ENCODE measurements around the gene GPR17.

Gene GPR17

DNA sequence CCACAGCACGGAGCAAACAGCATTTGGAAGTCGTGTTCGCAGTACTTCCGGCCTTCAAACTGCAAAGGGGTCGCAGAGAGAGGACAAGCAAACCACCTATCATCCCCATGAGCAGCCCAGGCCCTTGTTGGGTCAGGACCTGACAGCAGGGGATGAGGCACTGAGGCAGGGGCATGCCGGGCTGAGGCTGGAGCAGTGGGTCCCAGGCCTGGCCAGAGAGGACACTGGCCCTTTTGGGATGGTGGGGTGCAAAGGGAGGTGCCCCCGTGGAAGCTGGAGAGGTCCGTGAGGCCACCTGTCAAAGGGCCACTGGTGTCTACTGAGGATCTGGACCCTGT, 8.9 kb downstream of the GPR17 start:
- Histone ChIP-seq H3K9me3 (ENCODE audit: control insufficient read depth in 1 of 2, low read length in 2 of 2) (no peaks in the 10 kb centered on the region), H3K36me3 (ENCODE audit: control insufficient read depth in 1 of 2, insufficient read depth in 2 of 2, low read length in 2 of 2) (peaks cover 0 to 13% of the 10 kb centered on the region in 2 donors), H3K4me3 (ENCODE audit: low read depth in 1 of 2, low read length in 2 of 2) (peak overlapping the region in 1 of 2 donors; percentile 17), H3K27me3 (ENCODE audit: low read depth, low read length) (no peaks in the 10 kb centered on the region), H3K4me1 (ENCODE audit: control insufficient read depth in 1 of 2, insufficient read depth in 2 of 2, low read length in 2 of 2) (peaks cover 10 to 95% of the 10 kb centered on the region in 2 donors), H3K27ac (ENCODE audit: low read length) (no peak overlapping the region)

DNA sequence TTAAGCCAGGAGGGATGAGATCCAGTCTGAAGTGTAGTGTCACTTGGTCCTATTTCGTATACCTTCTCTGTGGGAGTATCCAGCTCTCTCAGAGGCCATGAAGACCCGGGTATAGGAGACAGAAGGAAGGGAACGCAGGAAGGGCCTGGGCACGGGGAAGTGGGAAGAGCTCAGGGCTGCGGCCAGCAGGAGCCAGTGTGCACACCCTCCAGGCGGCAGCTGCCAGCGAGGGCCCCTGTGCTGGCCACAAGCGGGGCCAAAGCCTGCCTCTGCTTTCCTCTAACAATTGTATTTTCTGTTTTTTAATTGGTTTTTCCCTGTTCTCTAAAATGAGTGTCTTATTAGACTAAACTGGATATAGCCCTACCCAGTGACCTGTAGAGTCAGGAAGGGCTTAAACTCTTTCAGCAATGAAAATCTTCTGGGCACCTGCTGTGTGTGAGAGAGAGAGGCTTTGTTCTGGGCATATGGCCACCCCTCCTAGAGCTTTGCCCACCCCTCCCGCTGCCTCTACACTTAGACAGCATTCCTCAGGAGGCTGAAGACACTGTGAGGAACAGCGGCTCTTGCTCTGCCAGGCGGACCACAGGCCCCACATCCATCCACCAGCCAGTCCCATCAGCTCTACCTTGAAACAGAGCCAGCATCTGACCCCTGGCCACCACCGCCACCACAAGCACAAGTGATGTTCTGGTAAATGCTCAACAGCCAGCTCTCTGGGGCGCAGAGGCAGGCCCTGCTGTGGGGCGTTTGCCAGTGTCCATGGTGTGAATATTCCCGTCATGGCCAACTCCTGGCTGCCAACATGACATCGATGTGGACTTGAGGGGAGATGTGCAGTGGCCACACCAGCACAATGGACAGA, 9.5 kb downstream of the GPR17 start:
- Histone ChIP-seq H3K4me3 (ENCODE audit: low read depth in 1 of 2, low read length in 2 of 2) (peak overlapping the region in 1 of 2 donors; percentile 17), H3K36me3 (ENCODE audit: control insufficient read depth in 1 of 2, insufficient read depth in 2 of 2, low read length in 2 of 2) (peaks cover 0 to 13% of the 10 kb centered on the region in 2 donors), H3K4me1 (ENCODE audit: control insufficient read depth in 1 of 2, insufficient read depth in 2 of 2, low read length in 2 of 2) (peaks cover 6 to 92% of the 10 kb centered on the region in 2 donors), H3K27ac (ENCODE audit: low read length) (peak overlapping the region; percentile 36), H3K27me3 (ENCODE audit: low read depth, low read length) (no peaks in the 10 kb centered on the region), H3K9me3 (ENCODE audit: control insufficient read depth in 1 of 2, low read length in 2 of 2) (no peaks in the 10 kb centered on the region)

- H3K4me3 ChIP-seq (ENCODE audit: low read depth in 1 of 2, low read length in 2 of 2): no peak overlapping the region
- H3K36me3 ChIP-seq (ENCODE audit: control insufficient read depth in 1 of 2, insufficient read depth in 2 of 2, low read length in 2 of 2): peaks cover 0 to 13% of the 10 kb centered on the region in 2 donors
- peaks cover 14 to 92% of the 10 kb centered on the region in 2 donors for H3K4me1 ChIP-seq (ENCODE audit: control insufficient read depth in 1 of 2, insufficient read depth in 2 of 2, low read length in 2 of 2)
- peak overlapping the region; percentile 19 for H3K27ac ChIP-seq (ENCODE audit: low read length)
- no peaks in the 10 kb centered on the region for H3K27me3 ChIP-seq (ENCODE audit: low read depth, low read length)
- H3K9me3 ChIP-seq (ENCODE audit: control insufficient read depth in 1 of 2, low read length in 2 of 2): no peaks in the 10 kb centered on the region
Measured at GRCh38 chr2:127656569-127657231, 10.7 kb downstream of the GPR17 start.

GRCh38 chr2:127657232-127657595, 11.3 kb downstream of the GPR17 start:
- Histone ChIP-seq H3K27ac (ENCODE audit: low read length) (peak overlapping the region; percentile 19), H3K27me3 (ENCODE audit: low read depth, low read length) (no peaks in the 10 kb centered on the region), H3K9me3 (ENCODE audit: control insufficient read depth in 1 of 2, low read length in 2 of 2) (no peaks in the 10 kb centered on the region), H3K4me3 (ENCODE audit: low read depth in 1 of 2, low read length in 2 of 2) (no peak overlapping the region), H3K36me3 (ENCODE audit: control insufficient read depth in 1 of 2, insufficient read depth in 2 of 2, low read length in 2 of 2) (peaks cover 0 to 13% of the 10 kb centered on the region in 2 donors), H3K4me1 (ENCODE audit: control insufficient read depth in 1 of 2, insufficient read depth in 2 of 2, low read length in 2 of 2) (peaks cover 12 to 92% of the 10 kb centered on the region in 2 donors)

GRCh38 chr2:127658146-127658545, 12.2 kb downstream of the GPR17 start:
- Histone ChIP-seq H3K4me1 (ENCODE audit: control insufficient read depth in 1 of 2, insufficient read depth in 2 of 2, low read length in 2 of 2) (peaks cover 10 to 90% of the 10 kb centered on the region in 2 donors), H3K27me3 (ENCODE audit: low read depth, low read length) (no peaks in the 10 kb centered on the region), H3K4me3 (ENCODE audit: low read depth in 1 of 2, low read length in 2 of 2) (peak overlapping the region in 1 of 2 donors; percentile 1), H3K9me3 (ENCODE audit: control insufficient read depth in 1 of 2, low read length in 2 of 2) (no peaks in the 10 kb centered on the region), H3K36me3 (ENCODE audit: control insufficient read depth in 1 of 2, insufficient read depth in 2 of 2, low read length in 2 of 2) (peaks cover 0 to 13% of the 10 kb centered on the region in 2 donors), H3K27ac (ENCODE audit: low read length) (peak overlapping the region; percentile 67)

GRCh38 chr2:127658641-127659407, 12.9 kb downstream of the GPR17 start:
- Histone ChIP-seq H3K9me3 (ENCODE audit: control insufficient read depth in 1 of 2, low read length in 2 of 2) (no peaks in the 10 kb centered on the region), H3K27ac (ENCODE audit: low read length) (peak overlapping the region; percentile 67)

GRCh38 chr2:127659408-127660290, 13.7 kb downstream of the GPR17 start:
- Histone ChIP-seq H3K27me3 (ENCODE audit: low read depth, low read length) (peaks cover 3% of the 10 kb centered on the region), H3K36me3 (ENCODE audit: control insufficient read depth in 1 of 2, insufficient read depth in 2 of 2, low read length in 2 of 2) (peaks cover 0 to 13% of the 10 kb centered on the region in 2 donors), H3K4me1 (ENCODE audit: control insufficient read depth in 1 of 2, insufficient read depth in 2 of 2, low read length in 2 of 2) (peaks cover 10 to 88% of the 10 kb centered on the region in 2 donors), H3K27ac (ENCODE audit: low read length) (peak overlapping the region; percentile 67), H3K4me3 (ENCODE audit: low read depth in 1 of 2, low read length in 2 of 2) (peak overlapping the region; percentile 1 to 3), H3K9me3 (ENCODE audit: control insufficient read depth in 1 of 2, low read length in 2 of 2) (no peaks in the 10 kb centered on the region)

More at GRCh38 chr2:127658641-127659407, 12.9 kb downstream of the GPR17 start:
- H3K27me3 ChIP-seq (ENCODE audit: low read depth, low read length): no peaks in the 10 kb centered on the region
- peaks cover 0 to 13% of the 10 kb centered on the region in 2 donors for H3K36me3 ChIP-seq (ENCODE audit: control insufficient read depth in 1 of 2, insufficient read depth in 2 of 2, low read length in 2 of 2)
- H3K4me1 ChIP-seq (ENCODE audit: control insufficient read depth in 1 of 2, insufficient read depth in 2 of 2, low read length in 2 of 2): peaks cover 10 to 90% of the 10 kb centered on the region in 2 donors
- H3K4me3 ChIP-seq (ENCODE audit: low read depth in 1 of 2, low read length in 2 of 2): peak overlapping the region; percentile 1 to 3

- Histone ChIP-seq H3K4me1 (ENCODE audit: control insufficient read depth in 1 of 2, insufficient read depth in 2 of 2, low read length in 2 of 2) (peaks cover 16 to 88% of the 10 kb centered on the region in 2 donors), H3K36me3 (ENCODE audit: control insufficient read depth in 1 of 2, insufficient read depth in 2 of 2, low read length in 2 of 2) (peaks cover 0 to 13% of the 10 kb centered on the region in 2 donors), H3K27me3 (ENCODE audit: low read depth, low read length) (peaks cover 6% of the 10 kb centered on the region), H3K4me3 (ENCODE audit: low read depth in 1 of 2, low read length in 2 of 2) (no peak overlapping the region), H3K9me3 (ENCODE audit: control insufficient read depth in 1 of 2, low read length in 2 of 2) (no peaks in the 10 kb centered on the region), H3K27ac (ENCODE audit: low read length) (peak overlapping the region; percentile 67)
Measured at GRCh38 chr2:127660291-127660578, 14.3 kb downstream of the GPR17 start.

GRCh38 chr2:127661072-127661649, 15.2 kb downstream of the GPR17 start:
- Histone ChIP-seq H3K4me3 (ENCODE audit: low read depth in 1 of 2, low read length in 2 of 2) (no peak overlapping the region), H3K27ac (ENCODE audit: low read length) (peak overlapping the region; percentile 49), H3K4me1 (ENCODE audit: control insufficient read depth in 1 of 2, insufficient read depth in 2 of 2, low read length in 2 of 2) (peaks cover 25 to 88% of the 10 kb centered on the region in 2 donors)

DNA sequence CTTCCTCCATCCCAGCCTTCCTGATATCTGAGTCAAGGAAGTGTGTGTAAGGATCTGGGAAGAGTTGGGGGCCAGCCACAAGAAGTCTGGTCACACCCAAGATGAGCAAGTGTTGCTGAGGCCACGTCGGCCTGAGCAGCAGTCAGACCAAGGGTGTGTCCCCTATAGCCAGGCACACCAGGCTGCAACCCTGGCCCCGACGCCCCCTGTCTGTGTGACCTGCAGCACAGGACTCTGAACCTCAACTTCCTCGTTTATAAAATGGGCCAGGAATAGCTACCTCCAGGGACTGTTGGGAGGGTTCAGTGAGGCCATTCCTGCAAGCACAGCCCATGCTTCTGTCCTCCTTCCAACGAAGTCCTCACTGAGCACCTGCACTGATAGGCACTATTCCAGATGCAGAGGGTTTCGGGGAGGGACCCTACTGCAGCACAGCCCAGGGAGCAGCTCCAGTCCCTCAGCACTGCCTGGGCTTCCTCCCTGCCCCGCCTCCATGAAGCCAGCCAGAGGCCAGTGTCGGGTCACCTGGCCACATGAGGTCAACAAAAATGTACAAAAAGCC, 16.1 kb downstream of the GPR17 start:
- Histone ChIP-seq H3K4me1 (ENCODE audit: control insufficient read depth in 1 of 2, insufficient read depth in 2 of 2, low read length in 2 of 2) (peaks cover 26 to 83% of the 10 kb centered on the region in 2 donors), H3K27ac (ENCODE audit: low read length) (no peak overlapping the region)

More at GRCh38 chr2:127661072-127661649, 15.2 kb downstream of the GPR17 start:
- no peaks in the 10 kb centered on the region for H3K9me3 ChIP-seq (ENCODE audit: control insufficient read depth in 1 of 2, low read length in 2 of 2)
- peaks cover 0 to 13% of the 10 kb centered on the region in 2 donors for H3K36me3 ChIP-seq (ENCODE audit: control insufficient read depth in 1 of 2, insufficient read depth in 2 of 2, low read length in 2 of 2)
- H3K27me3 ChIP-seq (ENCODE audit: low read depth, low read length): peaks cover 6% of the 10 kb centered on the region

More for the DNA sequence above, 16.1 kb downstream of the GPR17 start:
- peaks cover 0 to 9% of the 10 kb centered on the region in 2 donors for H3K36me3 ChIP-seq (ENCODE audit: control insufficient read depth in 1 of 2, insufficient read depth in 2 of 2, low read length in 2 of 2)
- H3K9me3 ChIP-seq (ENCODE audit: control insufficient read depth in 1 of 2, low read length in 2 of 2): no peaks in the 10 kb centered on the region
- H3K4me3 ChIP-seq (ENCODE audit: low read depth in 1 of 2, low read length in 2 of 2): no peak overlapping the region
- H3K27me3 ChIP-seq (ENCODE audit: low read depth, low read length): peaks cover 6% of the 10 kb centered on the region
